Measurements from ENCODE around the gene EPHA4. TPM values are rescaled to one million over a fixed set of nuclear protein-coding genes. Genes with fewer than 3 reads are reported as not detected.

Gene EPHA4
- total and polyA plus RNA-seq, 2 donors (not counting 1 experiment from before 2014, with no cell fraction given), result 10.7 to 54.9 TPM

GRCh38 chr2:221447310-221447709 lies 124.8 kb downstream of the EPHA4 start:
- TF ChIP-seq EZH2 (IDR thresholded peaks at IDR 0.05; ENCODE audit: borderline replicate concordance, insufficient read depth, low read depth, low read length, poor library complexity, severe bottlenecking) (no peak), CTCF (IDR thresholded peaks at IDR 0.05) (no peak)
- Histone ChIP-seq H3K27me3 (replicated peaks in 1 of 4; ENCODE audit: control extremely low read depth in 1 of 4, control insufficient read depth in 3 of 4, insufficient read depth in 4 of 4, low read length in 3 of 4) (no peaks in the 10 kb centered on the region), H3K27ac (ENCODE audit: low read length in 2 of 2) (no peak overlapping the region), H3K36me3 (replicated peaks in 1 of 2; ENCODE audit: control extremely low read depth in 1 of 2, control insufficient read depth in 1 of 2, extremely low read depth in 1 of 2, insufficient read depth in 2 of 2, low read length in 1 of 2) (peaks cover 0 to 4% of the 10 kb centered on the region in 2 experiments), H3K9me3 (ENCODE audit: control extremely low read depth in 1 of 3, control insufficient read depth in 2 of 3, insufficient read depth in 1 of 3, low read length in 2 of 3) (no peaks in the 10 kb centered on the region), H4K20me1 (ENCODE audit: control insufficient read depth, insufficient read depth, low read length, poor library complexity, severe bottlenecking) (no peaks in the 10 kb centered on the region), H3K4me3 (ENCODE audit: control extremely low read depth in 1 of 5, extremely low read depth in 1 of 5, insufficient read depth in 1 of 5, low read depth in 2 of 5, low read length in 4 of 5) (no peak overlapping the region), H3K79me2 (ENCODE audit: control insufficient read depth, insufficient read depth, low read length) (no peaks in the 10 kb centered on the region), H3K9ac (ENCODE audit: low read length) (no peak overlapping the region), H3K4me2 (replicated peaks; ENCODE audit: low read depth, low read length, poor library complexity, severe bottlenecking) (no peak overlapping the region), H3K4me1 (ENCODE audit: control insufficient read depth in 2 of 2, insufficient read depth in 2 of 2, low read length in 2 of 2) (peaks cover 17 to 21% of the 10 kb centered on the region in 2 donors), H2AFZ (ENCODE audit: insufficient read depth, low read depth, low read length, poor library complexity, severe bottlenecking) (no peak overlapping the region)
- H3K27me3 Mint-ChIP-seq, result no peaks in the 10 kb centered on the region
- H3K9me3 Mint-ChIP-seq (ENCODE audit: insufficient read depth), result no peaks in the 10 kb centered on the region
- ChIA-PET CTCF (no interaction called here), POLR2A (no interaction called here)
- no peak for DNase-seq
- WGBS (ENCODE audit: insufficient coverage), result 89% methylated on average over 3 of the region's 6 CpGs
- no peak for ATAC-seq (ENCODE audit: low read depth)
- intact Hi-C loops (cut with micrococcal nuclease), result no loop called here
- H3K27ac Mint-ChIP-seq, result no peak overlapping the region
- H3K4me3 Mint-ChIP-seq, result no peak overlapping the region
- peaks cover 25% of the 10 kb centered on the region for H3K4me1 Mint-ChIP-seq

- H3K4me2 ChIP-seq (replicated peaks; ENCODE audit: low read depth, low read length, poor library complexity, severe bottlenecking), result no peak overlapping the region
- H2AFZ ChIP-seq (ENCODE audit: insufficient read depth, low read depth, low read length, poor library complexity, severe bottlenecking), result no peak overlapping the region
- Mint-ChIP-seq H3K27ac (no peak overlapping the region), H3K4me3 (no peak overlapping the region), H3K9me3 (ENCODE audit: insufficient read depth) (no peaks in the 10 kb centered on the region), H3K4me1 (peaks cover 18% of the 10 kb centered on the region), H3K27me3 (no peaks in the 10 kb centered on the region)
- no peaks in the 10 kb centered on the region for H3K79me2 ChIP-seq (ENCODE audit: control insufficient read depth, insufficient read depth, low read length)
- no peaks in the 10 kb centered on the region for H3K9me3 ChIP-seq (ENCODE audit: control extremely low read depth in 1 of 3, control insufficient read depth in 2 of 3, insufficient read depth in 1 of 3, low read length in 2 of 3)
- H3K27ac ChIP-seq (ENCODE audit: low read length in 2 of 2), result no peak overlapping the region
- H3K9ac ChIP-seq (ENCODE audit: low read length), result no peak overlapping the region
- POLR2A ChIA-PET, result no interaction called here
- H4K20me1 ChIP-seq (ENCODE audit: control insufficient read depth, insufficient read depth, low read length, poor library complexity, severe bottlenecking), result no peaks in the 10 kb centered on the region
- no peak for ATAC-seq (ENCODE audit: low read depth)
- peaks cover 2 to 8% of the 10 kb centered on the region in 2 experiments for H3K36me3 ChIP-seq (replicated peaks in 1 of 2; ENCODE audit: control extremely low read depth in 1 of 2, control insufficient read depth in 1 of 2, extremely low read depth in 1 of 2, insufficient read depth in 2 of 2, low read length in 1 of 2)
- DNase-seq, result no peak
- WGBS (ENCODE audit: insufficient coverage), result no CpG with 5 or more reads among the region's 2 CpGs
- no peak for TF ChIP-seq EZH2 (IDR thresholded peaks at IDR 0.05; ENCODE audit: borderline replicate concordance, insufficient read depth, low read depth, low read length, poor library complexity, severe bottlenecking)
- no peak for TF ChIP-seq CTCF (IDR thresholded peaks at IDR 0.05)
- CTCF ChIA-PET, result interaction anchor here (0.7 kb wide), 2 partner anchors 93 to 491 kb away, joined by 4 read pairs; no protein-coding TSS in a partner anchor
- intact Hi-C loops (cut with micrococcal nuclease), result no loop called here
- no peak overlapping the region for H3K4me3 ChIP-seq (ENCODE audit: control extremely low read depth in 1 of 5, extremely low read depth in 1 of 5, insufficient read depth in 1 of 5, low read depth in 2 of 5, low read length in 4 of 5)
- H3K4me1 ChIP-seq (ENCODE audit: control insufficient read depth in 2 of 2, insufficient read depth in 2 of 2, low read length in 2 of 2), result peaks cover 11 to 15% of the 10 kb centered on the region in 2 donors
- H3K27me3 ChIP-seq (replicated peaks in 1 of 4; ENCODE audit: control extremely low read depth in 1 of 4, control insufficient read depth in 3 of 4, insufficient read depth in 4 of 4, low read length in 3 of 4), result no peaks in the 10 kb centered on the region
Observed at GRCh38 chr2:221446140-221446539, 126.0 kb downstream of the EPHA4 start.
